Duodenal mucosa (tissue), 2 donors: ENCODE results near the gene RHBDF2.

Source experiments
- H3K27ac ChIP-seq: one replicate; pipeline ENCODE4 v1.7.0; 2013; ENCODE audit warnings: low read depth, low read length
- H3K27me3 ChIP-seq, 2 donors: one replicate each; pipeline ENCODE4 v1.7.0; 2013; ENCODE audit warnings: low read length in 2 of 2, control low read depth in 1 of 2; ENCODE audit not compliant: insufficient read depth in 2 of 2, control insufficient read depth in 1 of 2
- H3K36me3 ChIP-seq, 2 donors: one replicate each; pipeline ENCODE4 v1.7.0; 2013; ENCODE audit warnings: low read length in 2 of 2, control low read depth in 1 of 2; ENCODE audit not compliant: insufficient read depth in 2 of 2, control insufficient read depth in 1 of 2
- H3K4me1 ChIP-seq, 2 donors: one replicate each; pipeline ENCODE4 v1.7.0; 2013; ENCODE audit warnings: low read length in 2 of 2, control low read depth in 1 of 2; ENCODE audit not compliant: insufficient read depth in 2 of 2, control insufficient read depth in 1 of 2
- H3K4me3 ChIP-seq, 2 donors: one replicate each; pipeline ENCODE4 v1.7.0; 2013; ENCODE audit warnings: low read length in 2 of 2, low read depth in 1 of 2
- H3K9ac ChIP-seq, 2 donors: one replicate each; pipeline ENCODE4 v1.7.0; 2013; ENCODE audit warnings: low read length in 2 of 2, low read depth in 1 of 2
- H3K9me3 ChIP-seq, 2 donors: one replicate each; pipeline ENCODE4 v1.7.0; 2013; ENCODE audit warnings: low read length in 2 of 2, control low read depth in 1 of 2; ENCODE audit not compliant: control insufficient read depth in 1 of 2

RHBDF2 gene

GRCh38 chr17:76491271-76492122 is 9.7 kb downstream of the RHBDF2 start:
- Histone ChIP-seq H3K4me3 (peak overlapping the region; percentile 41 to 68), H3K4me1 (peaks cover 52 to 65% of the 10 kb centered on the region in 2 donors), H3K9ac (peak overlapping the region; percentile 59), H3K27me3 (no peaks in the 10 kb centered on the region), H3K9me3 (no peaks in the 10 kb centered on the region), H3K36me3 (no peaks in the 10 kb centered on the region), H3K27ac (peak overlapping the region; percentile 74)

DNA sequence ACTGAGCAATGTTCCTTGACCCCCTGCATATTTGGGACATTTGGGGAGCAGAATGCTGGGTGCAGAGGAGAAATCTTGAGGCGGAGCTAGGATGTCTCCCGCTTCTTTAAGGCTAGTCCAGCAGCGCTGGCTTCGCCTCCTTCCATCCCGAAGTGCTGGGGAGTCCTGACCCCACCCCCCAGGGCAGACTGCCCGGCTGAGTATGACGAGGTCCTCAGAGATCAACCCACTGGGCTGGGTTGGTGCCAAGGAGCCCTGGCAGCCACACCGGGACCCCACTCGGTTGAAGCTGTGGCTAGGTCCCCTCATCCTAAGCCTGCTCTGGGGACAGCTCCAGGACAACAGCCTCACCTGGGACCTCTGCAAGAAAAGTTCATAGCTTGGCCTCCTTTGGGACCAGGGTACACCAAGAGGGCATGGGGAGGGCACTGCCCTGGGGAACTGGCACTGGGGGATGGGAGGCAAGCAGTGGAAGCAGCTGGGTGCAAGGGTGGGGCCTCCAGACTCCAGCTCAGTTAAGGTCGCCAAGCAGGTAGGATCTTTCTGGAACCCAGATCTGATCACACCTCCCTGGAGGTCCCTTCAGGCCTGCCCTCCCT is 11.0 kb downstream of the RHBDF2 start:
- Histone ChIP-seq H3K4me3 (no peak overlapping the region), H3K27me3 (no peaks in the 10 kb centered on the region), H3K9me3 (no peaks in the 10 kb centered on the region), H3K27ac (no peak overlapping the region), H3K9ac (peak overlapping the region; percentile 9 to 12), H3K4me1 (peaks cover 52 to 54% of the 10 kb centered on the region in 2 donors), H3K36me3 (no peaks in the 10 kb centered on the region)

DNA sequence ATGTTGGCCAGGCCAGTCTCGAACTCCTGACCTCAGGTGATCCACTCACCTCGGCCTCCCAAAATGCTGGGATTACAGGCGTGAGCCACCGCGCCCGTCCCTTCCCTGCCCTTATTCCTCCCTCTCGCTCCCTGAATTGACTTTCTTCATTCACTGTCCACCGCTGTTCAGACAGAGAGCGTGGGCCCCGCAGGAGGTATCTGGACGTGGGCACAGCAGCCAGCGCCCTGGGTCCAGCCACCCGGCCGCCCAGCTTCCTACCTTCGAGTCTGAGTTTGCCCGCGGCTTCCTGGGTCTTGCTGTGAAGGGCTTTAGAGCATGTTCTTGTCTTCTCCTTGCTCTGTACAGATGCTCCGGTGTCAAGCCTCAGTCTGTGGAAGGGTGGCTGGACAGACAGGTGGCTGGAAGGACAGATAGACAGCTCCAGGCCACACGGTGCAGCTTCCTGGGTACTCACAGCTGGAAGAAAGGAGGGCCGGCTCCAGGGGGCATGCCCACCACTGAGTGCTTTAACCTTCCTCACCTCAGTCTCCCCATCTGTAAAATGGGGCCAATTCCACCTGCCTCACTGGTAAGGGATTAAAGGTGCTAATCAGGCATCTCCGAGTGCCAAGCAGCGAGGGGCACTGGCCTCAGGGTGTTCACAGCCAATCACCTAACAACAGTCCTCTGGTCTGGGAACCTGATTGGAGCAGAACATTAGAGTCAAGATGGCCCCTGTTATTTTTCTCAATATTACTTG is 13.6 kb downstream of the RHBDF2 start:
- no peak overlapping the region for H3K27ac ChIP-seq
- no peaks in the 10 kb centered on the region for H3K9me3 ChIP-seq
- no peaks in the 10 kb centered on the region for H3K36me3 ChIP-seq
- no peaks in the 10 kb centered on the region for H3K27me3 ChIP-seq
- no peak overlapping the region for H3K9ac ChIP-seq
- H3K4me3 ChIP-seq = no peak overlapping the region
- peaks cover 30 to 32% of the 10 kb centered on the region in 2 donors for H3K4me1 ChIP-seq

GRCh38 chr17:76485569-76485968 is 15.7 kb downstream of the RHBDF2 start:
- Histone ChIP-seq H3K27ac (no peak overlapping the region), H3K4me1 (peaks cover 9 to 11% of the 10 kb centered on the region in 2 donors), H3K27me3 (no peaks in the 10 kb centered on the region), H3K9me3 (no peaks in the 10 kb centered on the region), H3K9ac (no peak overlapping the region), H3K36me3 (peaks cover 0 to 3% of the 10 kb centered on the region in 2 donors), H3K4me3 (no peak overlapping the region)

DNA sequence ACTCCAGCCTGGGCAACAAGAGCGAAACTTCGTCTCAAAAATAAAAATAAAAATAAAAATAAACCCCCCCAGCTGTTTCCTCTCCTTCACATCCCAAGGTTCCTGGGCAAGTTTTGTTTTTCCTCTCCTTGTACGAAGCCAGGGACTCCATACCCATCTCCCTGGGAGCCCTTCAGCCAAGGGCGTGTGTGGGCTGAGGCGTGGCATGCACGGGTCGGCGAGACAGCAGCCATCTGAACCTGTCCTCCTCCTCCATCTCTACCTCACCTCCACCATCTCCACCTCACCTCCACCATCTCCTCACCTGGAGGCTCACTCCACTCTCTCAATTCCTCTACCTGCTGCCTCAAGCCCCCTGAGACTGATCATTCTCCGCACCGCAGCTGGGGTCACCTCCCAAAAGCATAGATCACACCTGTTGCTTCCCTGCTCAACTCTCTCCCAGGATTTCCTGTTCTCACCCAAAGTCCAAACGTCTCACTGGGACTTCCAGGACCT is 16.9 kb downstream of the RHBDF2 start:
- H3K4me3 ChIP-seq = no peak overlapping the region
- H3K36me3 ChIP-seq = peaks cover 0 to 3% of the 10 kb centered on the region in 2 donors
- H3K4me1 ChIP-seq = no peaks in the 10 kb centered on the region
- no peak overlapping the region for H3K9ac ChIP-seq
- H3K27ac ChIP-seq = no peak overlapping the region
- no peaks in the 10 kb centered on the region for H3K9me3 ChIP-seq
- H3K27me3 ChIP-seq = no peaks in the 10 kb centered on the region

DNA sequence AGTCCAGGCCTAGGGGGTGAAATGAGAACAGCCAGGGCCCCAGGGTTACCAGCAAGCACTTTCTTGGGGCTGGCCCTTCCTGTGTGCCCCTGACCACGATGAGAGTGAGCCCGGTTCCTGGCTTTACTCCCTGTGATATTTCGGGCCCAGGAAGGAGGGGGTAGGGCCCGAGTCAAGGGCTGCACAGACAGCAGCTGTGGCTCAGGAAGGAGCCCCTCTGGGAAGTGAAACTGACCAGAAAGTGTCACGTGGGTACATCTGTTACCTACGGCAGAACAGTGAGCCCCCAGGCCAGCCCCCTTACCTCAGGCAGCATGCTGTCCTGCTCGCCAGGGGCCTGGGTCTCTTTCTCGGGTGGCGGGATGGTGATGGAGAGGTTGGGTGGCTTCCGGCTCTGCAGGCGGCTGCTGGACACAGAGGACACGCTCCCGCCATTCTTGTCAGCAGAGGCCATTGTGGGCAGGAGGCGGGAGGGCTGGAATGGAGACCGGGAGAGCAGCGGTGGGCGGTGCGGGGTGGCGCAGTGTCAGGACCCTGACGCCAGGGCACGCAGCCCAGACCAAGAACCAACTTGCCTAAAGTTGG is 20.1 kb downstream of the RHBDF2 start:
- H3K9me3 ChIP-seq = no peaks in the 10 kb centered on the region
- no peak overlapping the region for H3K9ac ChIP-seq
- H3K36me3 ChIP-seq = peaks cover 3 to 7% of the 10 kb centered on the region in 2 donors
- H3K4me3 ChIP-seq = no peak overlapping the region
- no peaks in the 10 kb centered on the region for H3K27me3 ChIP-seq
- peak overlapping the region; percentile 42 for H3K27ac ChIP-seq
- H3K4me1 ChIP-seq = no peaks in the 10 kb centered on the region

GRCh38 chr17:76480632-76481031 is 20.6 kb downstream of the RHBDF2 start:
- H3K9ac ChIP-seq = no peak overlapping the region
- H3K27ac ChIP-seq = peak overlapping the region; percentile 42
- no peak overlapping the region for H3K4me3 ChIP-seq

GRCh38 chr17:76479515-76480060 is 21.6 kb downstream of the RHBDF2 start:
- H3K4me1 ChIP-seq = no peaks in the 10 kb centered on the region
- peaks cover 3 to 11% of the 10 kb centered on the region in 2 donors for H3K36me3 ChIP-seq
- no peak overlapping the region for H3K27ac ChIP-seq
- H3K9me3 ChIP-seq = no peaks in the 10 kb centered on the region
- H3K9ac ChIP-seq = no peak overlapping the region
- H3K27me3 ChIP-seq = no peaks in the 10 kb centered on the region
- no peak overlapping the region for H3K4me3 ChIP-seq

More at GRCh38 chr17:76480632-76481031, 20.6 kb downstream of the RHBDF2 start:
- Histone ChIP-seq H3K36me3 (peaks cover 3 to 7% of the 10 kb centered on the region in 2 donors), H3K4me1 (no peaks in the 10 kb centered on the region), H3K27me3 (no peaks in the 10 kb centered on the region), H3K9me3 (no peaks in the 10 kb centered on the region)

- H3K27ac ChIP-seq = no peak overlapping the region
- no peaks in the 10 kb centered on the region for H3K4me1 ChIP-seq
- H3K9ac ChIP-seq = no peak overlapping the region
- H3K27me3 ChIP-seq = no peaks in the 10 kb centered on the region
- H3K4me3 ChIP-seq = no peak overlapping the region
- H3K9me3 ChIP-seq = no peaks in the 10 kb centered on the region
- H3K36me3 ChIP-seq = peaks cover 3 to 17% of the 10 kb centered on the region in 2 donors
Observed at GRCh38 chr17:76478730-76479514, 22.3 kb downstream of the RHBDF2 start.
